HG03135 (cell line): ENCODE data around the gene MUL1.

Experiments
- ATAC-seq: cut with Tn5 transposase; IDR thresholded peaks from one replicate; pipeline ENCODE4 v1.9.1; 2021; ENCODE audit warnings: mild to moderate bottlenecking, moderate library complexity; ENCODE audit not compliant: unreplicated experiment

The MUL1 gene, protein sequence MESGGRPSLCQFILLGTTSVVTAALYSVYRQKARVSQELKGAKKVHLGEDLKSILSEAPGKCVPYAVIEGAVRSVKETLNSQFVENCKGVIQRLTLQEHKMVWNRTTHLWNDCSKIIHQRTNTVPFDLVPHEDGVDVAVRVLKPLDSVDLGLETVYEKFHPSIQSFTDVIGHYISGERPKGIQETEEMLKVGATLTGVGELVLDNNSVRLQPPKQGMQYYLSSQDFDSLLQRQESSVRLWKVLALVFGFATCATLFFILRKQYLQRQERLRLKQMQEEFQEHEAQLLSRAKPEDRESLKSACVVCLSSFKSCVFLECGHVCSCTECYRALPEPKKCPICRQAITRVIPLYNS

DNA sequence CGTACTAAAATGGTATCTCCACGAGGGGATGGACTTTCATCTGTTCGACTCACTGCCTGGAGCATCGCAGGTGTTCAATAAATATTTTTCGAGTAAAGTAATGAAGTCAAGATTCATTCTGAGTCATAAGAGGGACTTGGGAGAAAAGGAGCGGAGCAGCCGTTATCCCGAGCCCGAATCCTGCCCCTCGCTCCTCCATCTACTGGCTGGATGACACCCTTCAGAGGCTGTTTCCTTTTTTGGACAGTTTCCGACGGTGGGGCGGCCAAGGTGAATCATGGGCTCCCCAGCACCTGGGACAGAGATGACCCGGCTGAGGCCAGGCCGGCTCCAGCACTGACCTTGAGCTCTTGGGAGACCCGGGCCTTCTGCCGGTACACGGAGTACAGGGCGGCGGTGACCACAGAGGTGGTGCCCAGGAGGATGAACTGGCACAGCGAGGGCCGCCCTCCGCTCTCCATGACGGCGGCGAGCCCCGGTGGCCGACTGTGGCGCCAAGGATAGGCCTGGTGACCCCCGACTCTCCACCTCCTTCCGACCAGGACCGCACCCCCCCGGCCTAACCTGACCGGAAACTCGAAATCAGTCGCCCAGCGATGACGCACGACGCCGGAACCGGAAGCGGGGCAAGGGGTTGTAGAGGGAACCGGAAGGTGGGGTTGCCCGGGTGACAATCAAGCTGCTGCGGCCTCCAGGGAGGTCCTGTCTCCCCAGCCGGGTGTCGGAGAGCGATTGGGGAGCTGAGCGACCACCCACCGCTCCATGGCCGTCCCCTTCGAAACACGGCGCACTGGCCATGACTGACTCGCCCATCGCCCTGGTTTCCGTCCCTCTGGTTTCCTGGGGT lies at the start of gene MUL1:
Gene MUL1, minus strand, starts transcription at position 588 of the 847 bp plus-strand sequence. Its CDS starts 127 bp downstream, at position 461.
- peak; percentile 93 for ATAC-seq

DNA sequence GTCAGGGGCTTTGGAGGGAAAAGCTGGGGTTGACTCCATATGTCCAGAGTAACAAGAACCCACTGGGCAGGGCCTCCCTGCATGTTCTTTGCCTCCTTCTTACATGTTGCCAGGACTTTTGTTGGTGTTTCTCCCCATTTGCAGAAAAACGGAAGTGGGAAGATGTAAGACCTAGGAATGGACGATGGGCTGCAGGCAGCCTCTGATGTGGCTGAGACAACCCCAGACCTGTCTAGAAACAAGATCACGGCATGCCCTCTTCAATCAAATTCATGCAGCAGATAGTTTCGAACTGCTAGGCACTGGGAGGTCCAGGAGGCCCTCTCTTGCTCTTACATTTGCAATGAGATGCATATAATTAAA lies 47.8 kb upstream of the MUL1 start:
- ATAC-seq = no peak

DNA sequence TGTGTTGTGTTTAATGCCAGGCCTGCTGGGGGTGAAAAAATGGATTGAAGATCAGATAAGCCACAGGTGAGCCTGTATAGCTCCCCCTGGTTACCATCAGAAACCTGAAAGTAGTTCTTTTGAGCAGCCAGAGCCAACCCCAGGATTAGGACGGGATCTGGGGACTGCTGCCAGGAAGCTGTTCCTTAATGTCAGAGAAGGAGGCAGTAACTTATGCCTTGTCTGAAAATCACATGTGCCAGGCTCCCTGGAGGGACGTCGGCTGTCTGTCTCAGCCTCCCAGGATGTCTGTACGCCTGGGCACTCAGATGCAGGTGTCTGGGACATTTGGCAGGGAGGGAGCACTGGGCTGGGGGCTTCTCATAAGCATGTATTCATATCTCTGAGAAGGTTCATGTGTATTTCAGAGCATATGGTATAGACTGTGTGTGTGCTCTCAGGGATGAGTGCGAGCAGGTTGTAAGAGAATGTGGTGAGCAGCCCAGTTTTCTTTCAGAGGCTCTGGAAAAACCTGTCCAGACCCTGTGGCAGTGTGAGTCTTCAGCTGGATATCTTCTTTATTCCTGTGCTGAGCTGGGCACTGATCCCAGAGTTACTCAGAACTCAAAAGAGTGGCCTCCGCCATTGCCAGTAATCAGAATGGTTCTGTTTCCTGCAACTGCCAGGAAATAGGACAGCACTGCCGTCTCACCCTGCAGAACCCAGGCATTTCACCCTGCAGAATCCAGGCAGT lies 47.2 kb upstream of the MUL1 start:
- no peak for ATAC-seq

DNA sequence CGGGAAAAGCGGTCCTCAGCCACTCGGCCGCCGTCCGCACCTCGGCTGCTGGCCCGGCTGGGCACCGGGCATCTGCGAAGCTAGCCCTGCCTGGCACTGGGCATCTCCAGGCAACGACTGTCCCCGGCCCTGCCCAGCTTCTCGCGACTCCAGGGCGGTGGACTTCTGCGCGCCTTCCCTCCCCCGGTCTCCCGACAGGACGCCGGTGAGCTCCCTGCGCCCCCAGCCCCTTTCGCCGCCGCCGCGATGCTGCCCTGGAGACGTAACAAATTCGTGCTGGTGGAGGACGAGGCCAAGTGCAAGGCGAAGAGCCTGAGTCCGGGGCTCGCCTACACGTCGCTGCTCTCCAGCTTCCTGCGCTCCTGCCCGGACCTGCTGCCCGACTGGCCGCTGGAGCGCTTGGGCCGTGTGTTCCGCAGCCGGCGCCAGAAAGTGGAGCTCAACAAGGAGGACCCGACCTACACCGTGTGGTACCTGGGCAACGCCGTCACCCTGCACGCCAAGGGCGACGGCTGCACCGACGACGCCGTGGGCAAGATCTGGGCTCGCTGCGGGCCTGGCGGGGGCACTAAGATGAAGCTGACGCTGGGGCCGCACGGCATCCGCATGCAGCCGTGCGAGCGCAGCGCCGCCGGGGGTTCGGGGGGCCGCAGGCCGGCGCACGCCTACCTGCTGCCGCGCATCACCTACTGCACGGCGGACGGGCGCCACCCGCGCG lies 44.9 kb upstream of the MUL1 start:
- ATAC-seq = no peak

DNA sequence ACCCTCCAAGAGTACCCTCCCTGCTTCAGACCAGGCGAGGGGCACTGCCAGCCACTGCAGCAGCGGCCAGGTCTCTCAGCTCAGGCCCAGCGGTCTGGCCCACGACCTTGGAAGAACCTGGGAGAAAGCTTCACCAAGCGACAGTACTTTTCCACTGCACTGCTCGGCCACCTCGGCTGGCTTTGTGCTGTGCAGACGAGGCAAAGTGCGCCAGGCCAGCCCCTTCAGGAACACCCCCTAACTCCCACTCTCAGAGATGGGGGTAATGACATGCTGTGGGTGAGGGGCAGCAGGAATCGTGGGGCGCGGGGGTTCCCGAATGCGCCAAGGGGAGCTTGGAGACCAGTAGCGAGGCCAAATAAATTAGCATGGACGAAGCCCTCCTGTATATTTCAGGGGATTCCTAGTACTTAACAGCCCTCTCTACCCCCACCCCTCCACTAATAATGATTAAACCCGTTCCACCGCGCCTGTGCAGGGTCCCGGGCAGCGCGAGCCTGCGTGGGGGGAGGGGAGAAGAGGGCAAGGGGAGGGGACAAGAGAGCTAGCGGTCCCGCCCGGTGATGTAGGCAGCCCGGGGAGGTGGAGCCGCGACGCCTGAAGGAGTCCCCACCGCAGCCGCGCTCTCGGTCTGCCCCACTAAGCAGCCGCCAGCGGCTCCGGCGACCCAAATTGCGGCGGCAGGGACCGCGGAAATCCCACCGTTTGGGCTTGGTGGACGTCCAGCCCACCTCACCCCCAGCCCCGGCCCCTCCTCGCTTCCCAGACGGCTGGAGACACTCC lies 44.2 kb upstream of the MUL1 start, which contains the start of gene FAM43B:
Gene FAM43B, plus strand, starts transcription at position 629 of the 783 bp plus-strand sequence. CDS start 401 bp downstream, outside the sequence.
- ATAC-seq = no peak

DNA sequence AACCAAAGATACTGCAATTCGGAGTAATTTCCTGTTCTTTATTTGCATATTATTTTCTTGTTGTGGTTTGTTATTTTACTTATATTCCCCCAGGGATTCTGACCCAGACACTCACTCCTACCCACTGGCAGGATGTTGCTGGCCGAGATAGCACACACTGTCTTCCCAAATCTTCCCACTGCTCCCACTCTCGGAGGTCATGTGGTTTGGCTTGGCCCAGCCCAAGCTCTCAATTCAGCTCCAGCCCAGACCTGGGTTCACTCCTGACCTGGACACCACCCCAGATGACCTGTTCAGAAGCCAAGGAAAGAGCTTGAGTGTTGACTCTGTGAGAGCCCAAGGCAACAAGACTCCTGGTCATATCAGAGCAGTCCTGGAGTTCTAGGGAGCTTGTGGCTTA lies 43.2 kb upstream of the MUL1 start:
- ATAC-seq = no peak

DNA sequence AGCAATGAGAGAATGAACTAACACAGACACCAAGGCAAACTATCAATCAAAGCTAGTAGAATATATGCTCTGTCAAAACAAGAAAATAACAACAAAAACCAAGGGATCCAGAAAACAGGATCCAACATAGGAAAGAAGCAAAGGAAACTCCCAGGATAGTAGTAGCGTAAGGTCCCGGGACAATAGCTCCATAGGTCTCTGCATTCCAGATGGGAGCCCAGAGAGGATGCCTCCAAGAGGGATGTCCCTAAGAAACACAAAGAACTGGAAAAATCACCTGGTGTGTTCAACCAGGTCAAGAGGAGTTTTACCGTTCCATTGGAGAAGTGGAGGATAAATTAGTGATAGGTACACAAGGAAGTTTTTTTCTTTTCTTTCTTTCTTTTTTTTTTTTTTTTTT lies 38.7 kb upstream of the MUL1 start:
- no peak for ATAC-seq

DNA sequence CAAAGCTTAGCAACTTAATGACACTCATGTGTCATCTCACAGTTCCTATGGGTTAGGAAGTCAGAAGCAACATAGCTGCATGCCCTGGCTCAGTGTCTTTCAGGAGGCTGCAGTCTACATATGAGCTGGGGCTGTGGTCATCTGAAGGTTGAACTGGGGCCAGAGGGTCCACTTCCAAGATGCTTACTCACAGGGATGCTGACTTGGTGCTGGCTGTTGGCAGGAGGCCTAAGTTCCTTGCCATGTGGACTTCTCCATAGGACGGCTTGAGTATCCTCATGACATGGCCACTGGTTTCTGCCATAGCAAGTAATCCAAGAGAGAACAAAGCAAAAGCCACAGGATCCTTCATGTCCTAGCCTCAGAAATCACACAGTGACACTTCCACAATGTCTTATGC lies 32.3 kb upstream of the MUL1 start:
- ATAC-seq = no peak

DNA sequence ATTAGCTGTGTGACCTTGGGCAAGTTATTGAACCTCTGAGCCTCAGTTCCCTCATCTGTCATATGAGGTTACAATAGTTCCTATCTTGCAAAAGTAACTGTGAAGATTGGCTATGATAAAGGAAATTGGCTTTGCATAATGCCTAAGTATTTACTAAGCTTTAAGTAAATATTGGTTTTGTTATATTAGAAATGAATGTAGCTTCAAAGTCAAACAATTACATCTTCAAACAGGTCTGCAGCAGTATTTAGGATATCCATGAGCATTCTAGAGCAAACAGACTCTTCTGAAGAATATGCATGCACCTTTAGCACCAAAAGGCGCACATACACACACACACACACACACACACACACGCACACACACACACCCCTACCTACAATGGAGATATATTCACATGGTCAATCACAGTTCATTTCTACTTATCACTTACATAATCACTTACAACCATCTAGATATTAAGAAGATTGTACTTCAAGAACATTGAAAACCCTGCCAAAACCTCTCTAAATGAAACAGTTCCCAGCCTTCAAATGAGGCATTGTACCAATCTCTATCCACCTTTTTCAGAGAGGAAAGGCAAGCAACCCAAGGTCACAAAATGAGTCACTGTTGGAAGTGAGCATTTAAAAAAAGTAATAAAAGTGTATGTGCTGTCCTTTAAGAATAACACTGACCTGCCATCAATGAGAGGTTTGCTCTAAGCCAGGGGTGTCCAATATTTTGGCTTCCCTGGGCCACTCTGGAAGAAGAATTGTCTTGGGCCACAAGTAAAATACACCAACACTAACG lies 31.0 kb upstream of the MUL1 start:
- no peak for ATAC-seq

DNA sequence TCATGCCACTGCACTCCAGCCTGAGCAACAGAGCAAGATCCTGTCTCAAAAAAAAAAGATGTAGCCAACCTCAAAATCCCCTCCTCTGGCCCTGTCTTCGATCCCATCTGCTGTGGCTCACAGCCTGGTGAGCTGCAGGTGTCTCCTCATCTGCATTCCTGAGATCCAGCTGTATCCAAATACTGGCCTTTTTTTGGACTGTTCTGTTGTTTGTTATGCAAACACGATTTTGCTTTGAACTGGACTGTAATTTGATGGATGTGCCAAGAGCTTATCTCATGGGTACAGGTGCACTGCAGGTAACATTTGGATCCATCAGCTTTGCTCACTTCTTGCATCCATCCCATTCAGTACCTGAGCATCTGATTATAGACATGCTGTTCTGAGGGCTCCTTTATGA lies 30.3 kb upstream of the MUL1 start:
- ATAC-seq = no peak

DNA sequence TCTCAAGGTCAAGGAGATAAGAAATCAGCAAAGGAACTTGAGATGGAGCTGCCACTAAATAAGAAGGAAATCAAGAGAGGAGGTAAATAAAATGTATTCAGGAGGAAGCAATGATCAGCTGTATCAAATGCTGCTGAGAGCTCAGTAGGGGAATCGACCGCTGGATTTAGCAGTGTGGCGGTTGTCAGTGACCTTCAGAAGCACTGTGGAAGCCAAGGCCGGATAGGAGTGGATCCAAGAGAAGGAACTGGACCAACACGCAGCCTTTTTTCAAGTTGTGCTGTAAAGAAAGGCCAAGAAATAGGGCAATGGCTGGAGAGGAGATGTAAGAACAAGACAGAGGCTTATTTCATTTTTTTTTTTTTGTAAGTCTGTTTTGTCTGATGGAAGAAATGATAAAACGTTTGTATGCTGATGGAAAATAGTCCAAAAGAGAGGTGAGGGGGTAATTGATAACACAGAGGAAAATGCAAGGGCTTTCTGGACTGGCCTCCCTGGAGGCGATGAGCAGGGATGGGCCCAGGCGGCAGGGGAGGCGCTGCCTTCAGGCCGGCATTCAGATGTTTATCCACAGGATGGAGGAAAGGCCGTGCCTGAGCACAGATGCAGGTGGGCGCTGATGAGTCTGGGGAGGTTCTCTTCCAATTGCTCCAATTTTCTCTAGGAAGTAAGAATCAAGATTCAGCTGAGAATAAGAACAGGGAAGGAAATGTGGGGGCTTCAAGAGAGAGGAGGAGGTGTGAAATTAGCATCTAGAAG lies 26.9 kb upstream of the MUL1 start:
- ATAC-seq = no peak

DNA sequence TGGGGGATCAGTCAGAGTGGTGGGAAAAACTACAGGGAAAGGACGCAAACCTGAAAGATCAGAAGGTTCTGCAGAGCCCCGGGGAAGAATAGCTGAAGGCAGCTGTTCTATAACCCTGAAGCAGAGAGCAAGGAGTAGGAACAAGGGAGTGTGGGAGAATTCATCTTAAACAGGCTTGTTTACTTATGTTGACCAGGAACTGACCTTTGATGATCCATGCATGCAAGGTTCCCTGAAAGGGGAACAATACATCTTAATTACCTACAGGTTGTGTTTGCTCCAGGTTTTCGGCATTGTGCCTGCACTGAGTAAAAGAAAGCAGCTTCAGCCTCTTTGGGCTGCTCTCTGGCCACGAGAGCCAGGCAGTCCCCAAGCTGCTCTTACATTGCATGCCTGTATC lies 25.7 kb upstream of the MUL1 start:
- ATAC-seq = no peak

DNA sequence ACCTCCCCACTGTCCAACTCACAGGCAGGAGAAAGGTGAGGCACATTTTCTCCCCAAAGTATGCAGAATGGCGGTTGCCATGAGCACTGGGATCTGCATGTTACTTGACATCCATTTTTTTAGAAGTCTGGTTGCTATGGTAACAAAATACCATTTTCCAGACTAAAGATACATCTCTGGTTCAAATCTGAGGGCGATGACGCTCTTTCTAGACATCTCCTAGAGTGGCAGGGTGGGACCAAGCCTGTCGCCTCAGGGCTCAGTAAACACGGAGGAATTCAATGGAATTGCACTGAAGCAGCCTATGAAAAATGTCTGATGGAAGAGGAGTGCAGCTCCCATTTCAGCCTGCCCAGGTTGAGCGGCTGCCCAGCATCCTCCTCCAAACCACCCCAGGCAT lies 22.9 kb upstream of the MUL1 start:
- ATAC-seq = no peak

DNA sequence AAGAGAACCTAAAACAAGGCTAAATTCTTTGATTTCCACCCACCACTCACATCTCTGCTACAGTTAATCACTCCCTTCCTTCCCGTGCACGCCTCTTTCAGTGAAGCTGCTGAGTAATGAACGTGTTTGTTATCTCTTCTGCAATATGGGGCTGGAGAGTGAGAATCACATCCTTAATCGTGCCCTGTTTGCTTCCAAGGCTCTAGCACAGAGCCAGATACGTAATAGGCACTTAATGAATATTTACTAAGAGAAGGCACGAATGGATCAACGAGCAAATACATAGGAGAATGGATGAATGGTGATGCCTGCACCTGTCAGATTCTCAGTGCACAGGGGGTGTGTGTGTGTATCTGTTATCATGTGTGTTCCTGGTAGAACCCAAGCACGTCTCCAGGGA lies 22.4 kb upstream of the MUL1 start:
- no peak for ATAC-seq

DNA sequence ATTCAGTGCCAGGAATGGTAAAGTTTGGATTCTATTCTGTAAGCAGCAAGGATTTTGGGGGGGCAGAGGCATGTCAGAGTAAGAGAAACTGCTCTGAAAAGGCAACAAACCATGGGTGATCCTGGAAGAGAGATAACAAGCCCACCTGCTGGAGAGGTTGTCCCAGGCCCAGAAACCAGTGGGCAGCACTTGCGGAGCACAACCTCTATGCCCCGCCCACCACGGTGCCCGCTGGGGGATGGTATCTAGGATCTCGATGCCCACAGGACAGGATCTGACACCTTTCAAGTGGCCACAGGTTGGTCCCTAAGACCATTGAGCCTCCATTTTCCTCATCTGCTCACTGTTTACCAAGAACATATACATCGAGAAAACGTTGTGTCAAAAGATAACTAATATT lies 20.3 kb upstream of the MUL1 start:
- no peak for ATAC-seq

DNA sequence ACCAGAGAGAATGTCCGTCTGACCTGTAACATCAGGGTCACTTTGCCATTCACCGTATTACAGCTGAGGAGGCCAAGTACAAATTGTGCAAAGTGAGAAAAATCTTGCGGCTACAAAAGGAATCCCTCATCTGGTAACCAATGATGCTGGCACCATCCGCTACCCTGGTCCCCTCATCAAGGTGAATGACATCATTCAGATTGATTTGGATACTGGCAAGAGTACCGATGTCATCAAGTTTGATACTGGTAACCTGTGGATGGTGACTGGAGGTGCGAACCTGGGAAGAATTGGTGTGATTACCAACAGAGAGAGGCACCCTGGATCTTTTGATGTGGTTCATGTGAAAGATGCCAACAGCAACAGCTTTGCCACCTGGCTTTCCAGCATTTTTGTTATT lies 18.3 kb upstream of the MUL1 start:
- ATAC-seq = no peak

DNA sequence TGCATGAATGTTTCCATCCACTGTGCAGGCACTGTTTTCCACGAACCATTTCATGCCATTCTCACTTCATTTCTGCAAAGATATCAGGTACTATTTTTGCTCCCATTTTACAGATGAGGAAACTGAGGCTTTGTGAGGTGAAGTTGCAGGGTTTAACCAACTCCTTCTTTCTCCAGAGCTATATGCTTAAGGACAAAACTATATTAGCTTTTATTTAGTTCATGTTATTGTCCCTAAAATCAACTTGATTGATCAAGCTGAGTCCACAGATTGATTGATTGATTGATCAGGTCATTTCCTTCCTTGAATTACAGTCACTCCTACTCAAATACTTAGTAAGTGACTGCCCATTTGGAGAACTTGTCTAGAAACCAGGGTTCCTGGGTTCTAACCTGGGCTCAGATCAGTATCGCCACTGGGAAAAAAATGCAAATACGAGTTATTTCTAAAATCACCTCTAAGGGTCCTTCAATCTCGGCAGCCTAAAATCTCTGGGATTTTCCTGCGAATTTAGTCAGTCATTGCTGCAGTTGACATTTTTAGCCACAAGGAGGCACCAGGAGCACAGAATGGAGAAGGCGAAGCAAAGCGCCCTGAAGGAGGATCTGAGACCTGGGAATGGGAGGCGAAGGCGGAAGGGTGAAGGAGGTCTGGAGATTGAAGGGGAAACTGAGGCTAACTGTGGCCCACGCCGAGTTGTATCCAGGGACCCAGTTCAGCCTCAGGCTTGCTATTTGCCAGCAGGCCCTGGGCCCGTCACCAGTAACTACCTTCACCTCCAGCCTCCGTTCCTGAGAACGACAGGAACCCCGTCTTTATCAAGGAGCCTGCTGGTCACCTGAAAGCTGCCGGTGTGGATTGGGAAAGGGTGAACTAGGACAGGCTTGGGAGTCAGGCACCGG lies 14.3 kb upstream of the MUL1 start:
- no peak for ATAC-seq
